ENCODE measurements around the gene CDK16. TPM values are rescaled to one million over a fixed set of nuclear protein-coding genes. Genes with fewer than 3 reads are reported as not detected.

Gene CDK16
- polyA plus RNA-seq (79.3 to 134 TPM (median 89.5 TPM) in 3 replicates), polyA minus RNA-seq (149 to 317 TPM (median 178 TPM) in 3 replicates)
- 30.6 TPM for polyA plus RNA-seq (2011; ENCODE audit: low read depth)
- polyA plus RNA-seq (2011; cell fraction: cytosol; rRNA removed): 84.7 and 114 TPM in 2 replicates
- 143 and 164 TPM in 2 replicates for polyA plus RNA-seq (2011; cell fraction: nucleus; rRNA removed)
- 72.5 and 114 TPM in 2 replicates for polyA plus RNA-seq (2012; ENCODE audit: low replicate concordance)
- polyA minus RNA-seq (2011; cell fraction: cytosol; rRNA and poly(A)+ RNA removed): 175 TPM
- 54.2 and 64.8 TPM in 2 replicates for polyA minus RNA-seq (2011; cell fraction: nucleus; rRNA and poly(A)+ RNA removed)

GRCh38 chrX:47218280-47218919 lies at the start of gene CDK16:
TSS of gene CDK16 (plus strand) at chrX:47218681. CDS start at chrX:47223558, 4,877 bp downstream.
- H2AFZ ChIP-seq (ENCODE audit: control insufficient read depth, low read length): peak within 1 kb of the TSS; percentile 99

GRCh38 chrX:47169273-47169672 lies 49.2 kb upstream of the CDK16 start:
- H3K27me3 ChIP-seq (ENCODE audit: control insufficient read depth, extremely low read depth, insufficient read depth, low read length): no peaks in the 10 kb centered on the region
- H3K9me3 ChIP-seq (ENCODE audit: control insufficient read depth, low read depth, low read length): no peaks in the 10 kb centered on the region
- no peak overlapping the region for H3K9ac ChIP-seq (ENCODE audit: control insufficient read depth, extremely low read depth, insufficient read depth, low read length)
- no peaks in the 10 kb centered on the region for H3K4me1 ChIP-seq (ENCODE audit: control insufficient read depth, extremely low read depth, insufficient read depth, low read length)
- peaks cover 0 to 2% of the 10 kb centered on the region in 2 experiments for H3K36me3 ChIP-seq (ENCODE audit: control insufficient read depth in 2 of 2, extremely low read depth in 1 of 2, insufficient read depth in 2 of 2, low read length in 2 of 2)
- no peak overlapping the region for H3K4me3 ChIP-seq (ENCODE audit: control insufficient read depth in 2 of 3, extremely low read depth in 1 of 3, insufficient read depth in 2 of 3, low read depth in 1 of 3, low read length in 3 of 3)
- no peaks in the 10 kb centered on the region for H4K20me1 ChIP-seq (ENCODE audit: control insufficient read depth, extremely low read depth, insufficient read depth, low read length)
- no peak for TF ChIP-seq CTCF (optimal IDR thresholded peaks at IDR 0.05 in 1 of 3, IDR thresholded peaks at IDR 0.05 in 1 of 3, conservative IDR thresholded peaks at IDR 0.05 in 1 of 3; ENCODE audit: extremely low read depth in 1 of 3, insufficient read depth in 2 of 3, low read length in 3 of 3)
- no peak for TF ChIP-seq EZH2 (IDR thresholded peaks at IDR 0.05; ENCODE audit: low read length)
- DNase-seq (ENCODE audit: low read depth, low spot score): no peak
- no peak overlapping the region for H3K27ac ChIP-seq (ENCODE audit: control insufficient read depth, insufficient read depth, low read length)
- H3K4me2 ChIP-seq (ENCODE audit: control insufficient read depth, extremely low read depth, insufficient read depth, low read depth, low read length): no peak overlapping the region
- no peak for FAIRE-seq
- H2AFZ ChIP-seq (ENCODE audit: control insufficient read depth, low read length): no peak overlapping the region
- dilution Hi-C loops (cut with MboI; ENCODE audit: extremely low pct_ligation_motif_present, low sequenced_read_pairs): no loop called here
- peaks cover 5% of the 10 kb centered on the region for H3K79me2 ChIP-seq (ENCODE audit: control insufficient read depth, insufficient read depth, low read length)
- no peaks in the 10 kb centered on the region for H3K9me1 ChIP-seq (ENCODE audit: control insufficient read depth, extremely low read depth, insufficient read depth, low read length)

More at GRCh38 chrX:47218280-47218919, at the start of gene CDK16:
- peak; percentile 50 for DNase-seq (ENCODE audit: low read depth, low spot score)
- Histone ChIP-seq H3K4me2 (ENCODE audit: control insufficient read depth, extremely low read depth, insufficient read depth, low read depth, low read length) (peak within 1 kb of the TSS; percentile 94), H3K36me3 (ENCODE audit: control insufficient read depth in 2 of 2, extremely low read depth in 1 of 2, insufficient read depth in 2 of 2, low read length in 2 of 2) (peaks cover 24 to 35% of the 10 kb centered on the region in 2 experiments), H3K9ac (ENCODE audit: control insufficient read depth, extremely low read depth, insufficient read depth, low read length) (peak within 1 kb of the TSS; percentile 94), H3K4me1 (ENCODE audit: control insufficient read depth, extremely low read depth, insufficient read depth, low read length) (peaks cover 34% of the 10 kb centered on the region), H3K4me3 (ENCODE audit: control insufficient read depth in 2 of 3, extremely low read depth in 1 of 3, insufficient read depth in 2 of 3, low read depth in 1 of 3, low read length in 3 of 3) (peak within 1 kb of the TSS; percentile 62 to 95 (median 82)), H3K27ac (ENCODE audit: control insufficient read depth, insufficient read depth, low read length) (peak within 1 kb of the TSS; percentile 99), H3K9me3 (ENCODE audit: control insufficient read depth, low read depth, low read length) (no peaks in the 10 kb centered on the region), H4K20me1 (ENCODE audit: control insufficient read depth, extremely low read depth, insufficient read depth, low read length) (peaks cover 31% of the 10 kb centered on the region), H3K9me1 (ENCODE audit: control insufficient read depth, extremely low read depth, insufficient read depth, low read length) (no peaks in the 10 kb centered on the region), H3K79me2 (ENCODE audit: control insufficient read depth, insufficient read depth, low read length) (peaks cover 43% of the 10 kb centered on the region), H3K27me3 (ENCODE audit: control insufficient read depth, extremely low read depth, insufficient read depth, low read length) (no peaks in the 10 kb centered on the region)
- dilution Hi-C loops (cut with MboI; ENCODE audit: extremely low pct_ligation_motif_present, low sequenced_read_pairs): no loop called here
- FAIRE-seq: peak; percentile 17
- TF ChIP-seq CTCF (optimal IDR thresholded peaks at IDR 0.05 in 1 of 3, IDR thresholded peaks at IDR 0.05 in 1 of 3, conservative IDR thresholded peaks at IDR 0.05 in 1 of 3; ENCODE audit: extremely low read depth in 1 of 3, insufficient read depth in 2 of 3, low read length in 3 of 3) (no peak), EZH2 (IDR thresholded peaks at IDR 0.05; ENCODE audit: low read length) (no peak)

Measured in keratinocyte (primary cell).